Measurements from ENCODE around the gene EFR3B. TPM values are rescaled to one million over a fixed set of nuclear protein-coding genes. Genes with fewer than 3 reads are reported as not detected.
"Not testable (repeated sequence)": the region's sequence is repeated elsewhere in the genome, so short reads cannot be mapped to it uniquely, and the experiment has no call there.

The EFR3B gene
- polyA plus RNA-seq, 3 donors = not detected

- Mint-ChIP-seq H3K4me1 (peaks cover 11% of the 10 kb centered on the region), H3K27ac (peak overlapping the region in 3 of 7 donors; percentile 2 to 52 (median 25))
- 100% methylated on average over 2 of the region's 2 CpGs for WGBS (ENCODE audit: insufficient coverage)
Observed at GRCh38 chr2:25098056-25098455, 56.2 kb downstream of the EFR3B start.

GRCh38 chr2:25098670-25099486, 57.0 kb downstream of the EFR3B start:
- WGBS (ENCODE audit: insufficient coverage) = 73% methylated on average over 3 of the region's 6 CpGs
- intact Hi-C loops (cut with micrococcal nuclease) = no loop called here
- Mint-ChIP-seq H3K27me3 (ENCODE audit: low read depth in 3 of 3) (peaks cover 0 to 2% (median 2%) of the 10 kb centered on the region in 3 donors), H3K4me1 (peaks cover 11% of the 10 kb centered on the region), H3K4me3 (peak overlapping the region; percentile 22 to 43), H3K27ac (peak overlapping the region in 2 of 7 donors; percentile 26 to 29), H3K36me3 (no peaks in the 10 kb centered on the region), H3K9me3 (peaks cover 0 to 5% (median 0%) of the 10 kb centered on the region in 7 donors)
- H3K27me3 ChIP-seq (ENCODE audit: control insufficient read depth in 2 of 2, insufficient read depth in 2 of 2, low read length in 2 of 2) = no peaks in the 10 kb centered on the region
- H2AFZ ChIP-seq (ENCODE audit: insufficient read depth, low read depth, low read length, poor library complexity, severe bottlenecking) = peak overlapping the region; percentile 59
- H3K4me3 ChIP-seq (replicated peaks in 1 of 3; ENCODE audit: low read depth in 2 of 3, low read length in 3 of 3) = peak overlapping the region in 1 of 3 experiments; percentile 48
- H4K20me1 ChIP-seq (ENCODE audit: insufficient read depth, low read length) = no peaks in the 10 kb centered on the region
- peak overlapping the region; percentile 51 for H3K4me2 ChIP-seq (replicated peaks; ENCODE audit: extremely low read depth, low read length, poor library complexity, severe bottlenecking)
- H3K27ac ChIP-seq (ENCODE audit: low read depth in 1 of 2, low read length in 2 of 2) = peak overlapping the region in 1 of 2 donors; percentile 23
- H3K79me2 ChIP-seq (ENCODE audit: insufficient read depth, low read length) = no peaks in the 10 kb centered on the region
- no peaks in the 10 kb centered on the region for H3K9me3 ChIP-seq (replicated peaks in 1 of 2; ENCODE audit: control insufficient read depth in 1 of 2, insufficient read depth in 1 of 2, low read length in 2 of 2)
- no peaks in the 10 kb centered on the region for H3K36me3 ChIP-seq (replicated peaks in 1 of 2; ENCODE audit: control insufficient read depth in 1 of 2, insufficient read depth in 2 of 2, low read length in 2 of 2)
- peak overlapping the region; percentile 8 for H3K9ac ChIP-seq (ENCODE audit: insufficient read depth, low read length, poor library complexity, severe bottlenecking)
- DNase-seq = peak in 2 of 3 donors; percentile 1 to 23
- no peak for TF ChIP-seq CTCF (IDR thresholded peaks at IDR 0.05)
- peaks cover 6% of the 10 kb centered on the region in 2 donors for H3K4me1 ChIP-seq (ENCODE audit: control insufficient read depth in 1 of 2, insufficient read depth in 2 of 2, low read length in 2 of 2)

More at GRCh38 chr2:25098056-25098455, 56.2 kb downstream of the EFR3B start:
- Histone ChIP-seq H4K20me1 (ENCODE audit: insufficient read depth, low read length) (no peaks in the 10 kb centered on the region), H3K9ac (ENCODE audit: insufficient read depth, low read length, poor library complexity, severe bottlenecking) (no peak overlapping the region), H3K79me2 (ENCODE audit: insufficient read depth, low read length) (no peaks in the 10 kb centered on the region), H3K36me3 (replicated peaks in 1 of 2; ENCODE audit: control insufficient read depth in 1 of 2, insufficient read depth in 2 of 2, low read length in 2 of 2) (no peaks in the 10 kb centered on the region), H3K4me3 (replicated peaks in 1 of 3; ENCODE audit: low read depth in 2 of 3, low read length in 3 of 3) (no peak overlapping the region), H3K27ac (ENCODE audit: low read depth in 1 of 2, low read length in 2 of 2) (no peak overlapping the region), H3K4me1 (ENCODE audit: control insufficient read depth in 1 of 2, insufficient read depth in 2 of 2, low read length in 2 of 2) (peaks cover 6% of the 10 kb centered on the region in 2 donors), H3K4me2 (replicated peaks; ENCODE audit: extremely low read depth, low read length, poor library complexity, severe bottlenecking) (no peak overlapping the region), H3K27me3 (ENCODE audit: control insufficient read depth in 2 of 2, insufficient read depth in 2 of 2, low read length in 2 of 2) (no peaks in the 10 kb centered on the region), H2AFZ (ENCODE audit: insufficient read depth, low read depth, low read length, poor library complexity, severe bottlenecking) (peak overlapping the region; percentile 29), H3K9me3 (replicated peaks in 1 of 2; ENCODE audit: control insufficient read depth in 1 of 2, insufficient read depth in 1 of 2, low read length in 2 of 2) (no peaks in the 10 kb centered on the region)
- DNase-seq = no peak
- TF ChIP-seq CTCF (IDR thresholded peaks at IDR 0.05) = no peak
- intact Hi-C loops (cut with micrococcal nuclease) = no loop called here
- Mint-ChIP-seq H3K27me3 (ENCODE audit: low read depth in 3 of 3) (peaks cover 0 to 2% (median 2%) of the 10 kb centered on the region in 3 donors), H3K4me3 (no peak overlapping the region), H3K9me3 (peaks cover 0 to 5% (median 0%) of the 10 kb centered on the region in 7 donors), H3K36me3 (no peaks in the 10 kb centered on the region)

GRCh38 chr2:25102352-25102751, 60.5 kb downstream of the EFR3B start:
- H3K4me2 ChIP-seq (replicated peaks; ENCODE audit: extremely low read depth, low read length, poor library complexity, severe bottlenecking); H3K27ac ChIP-seq (ENCODE audit: low read depth in 1 of 2, low read length in 2 of 2); H3K9ac ChIP-seq (ENCODE audit: insufficient read depth, low read length, poor library complexity, severe bottlenecking); H3K79me2 ChIP-seq (ENCODE audit: insufficient read depth, low read length); H3K36me3 ChIP-seq (replicated peaks in 1 of 2; ENCODE audit: control insufficient read depth in 1 of 2, insufficient read depth in 2 of 2, low read length in 2 of 2); H3K4me1 ChIP-seq (ENCODE audit: control insufficient read depth in 1 of 2, insufficient read depth in 2 of 2, low read length in 2 of 2); DNase-seq; H3K4me3 ChIP-seq (replicated peaks in 1 of 3; ENCODE audit: low read depth in 2 of 3, low read length in 3 of 3); H3K4me3 Mint-ChIP-seq; H3K36me3 Mint-ChIP-seq; H4K20me1 ChIP-seq (ENCODE audit: insufficient read depth, low read length); intact Hi-C loops (cut with micrococcal nuclease); H2AFZ ChIP-seq (ENCODE audit: insufficient read depth, low read depth, low read length, poor library complexity, severe bottlenecking); H3K9me3 Mint-ChIP-seq; H3K27ac Mint-ChIP-seq; H3K27me3 Mint-ChIP-seq (ENCODE audit: low read depth in 3 of 3); H3K9me3 ChIP-seq (replicated peaks in 1 of 2; ENCODE audit: control insufficient read depth in 1 of 2, insufficient read depth in 1 of 2, low read length in 2 of 2); H3K27me3 ChIP-seq (ENCODE audit: control insufficient read depth in 2 of 2, insufficient read depth in 2 of 2, low read length in 2 of 2): not testable (repeated sequence)
- no CpG with 5 or more reads among the region's 7 CpGs for WGBS (ENCODE audit: insufficient coverage)
- H3K4me1 Mint-ChIP-seq = peaks cover 11% of the 10 kb centered on the region
